ENCODE data around the gene DNAJA3.

DNA sequence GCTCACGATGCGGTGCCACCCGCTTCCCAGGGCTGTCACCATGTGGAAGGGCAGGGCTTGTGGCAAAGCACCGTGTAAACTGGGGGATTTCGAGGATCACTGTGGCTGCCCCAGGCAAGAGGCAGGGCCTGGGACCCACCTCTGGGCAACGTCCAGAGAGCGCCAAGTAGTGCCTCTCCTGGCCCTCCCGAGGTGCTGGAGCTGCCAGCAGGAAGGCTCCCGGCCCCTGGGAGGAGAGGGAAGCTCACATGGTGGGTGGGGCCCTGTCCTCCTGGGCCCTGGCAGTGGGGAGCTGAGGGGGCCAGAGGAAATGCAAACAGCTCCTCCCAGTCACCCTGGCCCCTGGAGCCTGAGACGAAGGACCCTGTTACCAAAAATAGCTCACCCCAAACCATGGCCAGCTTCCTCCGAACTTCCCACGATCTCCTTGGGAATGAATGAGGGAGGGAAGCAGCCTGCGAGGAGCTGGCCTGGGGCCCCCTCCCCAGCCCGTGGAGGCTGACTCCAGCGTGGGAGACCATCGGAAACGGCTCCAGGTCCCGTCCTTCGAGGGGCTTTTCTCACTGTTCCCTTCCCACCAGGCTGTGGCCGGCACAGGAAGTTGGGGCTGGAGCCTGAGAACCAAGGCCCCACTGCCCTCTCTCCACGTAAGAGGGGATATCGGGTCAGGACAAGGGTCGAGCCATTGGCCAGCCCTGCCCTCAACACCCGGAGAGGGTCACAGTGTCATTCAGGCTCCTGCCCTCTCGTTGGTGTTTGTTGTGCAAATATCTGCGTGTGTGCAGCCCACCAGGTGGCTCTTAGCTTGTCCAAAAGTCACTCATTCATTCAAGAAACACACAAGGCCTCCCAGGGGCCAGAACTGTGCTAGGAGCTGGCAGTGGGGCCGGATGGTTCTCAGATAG lies 36.4 kb upstream of the DNAJA3 start:
- TF ChIP-seq GATA2 (IDR thresholded peaks at IDR 0.05; ENCODE audit: insufficient read depth, insufficient read length, low read depth, low read length): no peak
- TF ChIP-seq, protein P1, sequence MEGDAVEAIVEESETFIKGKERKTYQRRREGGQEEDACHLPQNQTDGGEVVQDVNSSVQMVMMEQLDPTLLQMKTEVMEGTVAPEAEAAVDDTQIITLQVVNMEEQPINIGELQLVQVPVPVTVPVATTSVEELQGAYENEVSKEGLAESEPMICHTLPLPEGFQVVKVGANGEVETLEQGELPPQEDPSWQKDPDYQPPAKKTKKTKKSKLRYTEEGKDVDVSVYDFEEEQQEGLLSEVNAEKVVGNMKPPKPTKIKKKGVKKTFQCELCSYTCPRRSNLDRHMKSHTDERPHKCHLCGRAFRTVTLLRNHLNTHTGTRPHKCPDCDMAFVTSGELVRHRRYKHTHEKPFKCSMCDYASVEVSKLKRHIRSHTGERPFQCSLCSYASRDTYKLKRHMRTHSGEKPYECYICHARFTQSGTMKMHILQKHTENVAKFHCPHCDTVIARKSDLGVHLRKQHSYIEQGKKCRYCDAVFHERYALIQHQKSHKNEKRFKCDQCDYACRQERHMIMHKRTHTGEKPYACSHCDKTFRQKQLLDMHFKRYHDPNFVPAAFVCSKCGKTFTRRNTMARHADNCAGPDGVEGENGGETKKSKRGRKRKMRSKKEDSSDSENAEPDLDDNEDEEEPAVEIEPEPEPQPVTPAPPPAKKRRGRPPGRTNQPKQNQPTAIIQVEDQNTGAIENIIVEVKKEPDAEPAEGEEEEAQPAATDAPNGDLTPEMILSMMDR (IDR thresholded peaks at IDR 0.05; ENCODE audit: extremely low read depth in 1 of 2, insufficient read depth in 1 of 2, low read depth in 1 of 2, low read length in 2 of 2): no peak

All from endothelial cell of umbilical vein (primary cell).